Measurements from ENCODE around the gene HMCN2.
"Not testable (repeated sequence)": the region's sequence is repeated elsewhere in the genome, so short reads cannot be mapped to it uniquely, and the experiment has no call there.

HMCN2 gene

DNA sequence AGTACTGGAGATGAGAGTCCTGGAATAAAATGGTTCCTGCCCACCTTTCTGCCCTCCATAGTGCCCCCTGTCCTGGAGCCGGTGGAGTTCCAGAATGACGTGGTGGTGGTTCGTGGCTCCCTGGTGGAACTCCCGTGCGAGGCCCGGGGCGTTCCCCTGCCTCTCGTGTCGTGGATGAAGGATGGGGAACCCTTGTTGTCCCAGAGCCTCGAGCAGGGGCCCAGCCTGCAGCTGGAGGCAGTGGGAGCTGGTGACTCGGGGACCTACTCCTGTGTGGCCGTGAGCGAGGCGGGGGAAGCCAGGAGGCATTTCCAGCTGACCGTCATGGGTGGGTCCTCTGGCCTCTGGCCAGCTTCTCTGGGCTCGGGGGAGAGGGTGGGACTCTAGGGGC is 128.1 kb downstream of the HMCN2 start:
- H3K27me3 ChIP-seq (ENCODE audit: control insufficient read depth in 1 of 2, insufficient read depth in 2 of 2, low read length in 2 of 2), result no peaks in the 10 kb centered on the region
- no peaks in the 10 kb centered on the region for H3K9me3 ChIP-seq (ENCODE audit: low read length)
- H3K4me1 ChIP-seq (ENCODE audit: insufficient read depth, low read length), result no peaks in the 10 kb centered on the region
- H3K4me3 ChIP-seq (ENCODE audit: low read depth in 1 of 2, low read length in 2 of 2), result no peak overlapping the region
- no peak overlapping the region for H3K9ac ChIP-seq (ENCODE audit: low read length)
- peaks cover 59% of the 10 kb centered on the region for H3K36me3 ChIP-seq (ENCODE audit: insufficient read depth, low read length)
- no peak overlapping the region for H3K27ac ChIP-seq (ENCODE audit: low read depth, low read length)

DNA sequence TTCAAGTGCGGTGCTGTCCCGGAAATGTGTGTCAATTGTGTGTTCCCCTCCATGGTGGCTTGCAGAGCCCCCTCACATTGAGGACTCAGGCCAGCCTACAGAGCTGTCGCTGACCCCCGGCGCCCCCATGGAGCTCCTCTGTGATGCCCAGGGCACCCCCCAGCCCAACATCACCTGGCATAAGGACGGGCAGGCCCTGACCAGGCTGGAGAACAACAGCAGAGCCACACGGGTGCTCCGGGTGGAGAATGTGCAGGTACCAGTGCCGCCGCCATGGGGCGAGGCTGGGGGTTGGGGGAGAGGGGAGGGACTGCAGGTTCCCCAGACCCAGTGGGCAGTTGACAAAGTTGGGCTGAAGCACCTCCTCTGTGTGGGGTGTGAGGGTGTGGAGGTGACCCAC is 128.8 kb downstream of the HMCN2 start:
- Histone ChIP-seq H3K27me3 (ENCODE audit: control insufficient read depth in 1 of 2, insufficient read depth in 2 of 2, low read length in 2 of 2) (no peaks in the 10 kb centered on the region), H3K4me3 (ENCODE audit: low read depth in 1 of 2, low read length in 2 of 2) (no peak overlapping the region), H3K27ac (ENCODE audit: low read depth, low read length) (no peak overlapping the region), H3K36me3 (ENCODE audit: insufficient read depth, low read length) (peaks cover 53% of the 10 kb centered on the region), H3K9me3 (ENCODE audit: low read length) (no peaks in the 10 kb centered on the region), H3K9ac (ENCODE audit: low read length) (no peak overlapping the region), H3K4me1 (ENCODE audit: insufficient read depth, low read length) (no peaks in the 10 kb centered on the region)

DNA sequence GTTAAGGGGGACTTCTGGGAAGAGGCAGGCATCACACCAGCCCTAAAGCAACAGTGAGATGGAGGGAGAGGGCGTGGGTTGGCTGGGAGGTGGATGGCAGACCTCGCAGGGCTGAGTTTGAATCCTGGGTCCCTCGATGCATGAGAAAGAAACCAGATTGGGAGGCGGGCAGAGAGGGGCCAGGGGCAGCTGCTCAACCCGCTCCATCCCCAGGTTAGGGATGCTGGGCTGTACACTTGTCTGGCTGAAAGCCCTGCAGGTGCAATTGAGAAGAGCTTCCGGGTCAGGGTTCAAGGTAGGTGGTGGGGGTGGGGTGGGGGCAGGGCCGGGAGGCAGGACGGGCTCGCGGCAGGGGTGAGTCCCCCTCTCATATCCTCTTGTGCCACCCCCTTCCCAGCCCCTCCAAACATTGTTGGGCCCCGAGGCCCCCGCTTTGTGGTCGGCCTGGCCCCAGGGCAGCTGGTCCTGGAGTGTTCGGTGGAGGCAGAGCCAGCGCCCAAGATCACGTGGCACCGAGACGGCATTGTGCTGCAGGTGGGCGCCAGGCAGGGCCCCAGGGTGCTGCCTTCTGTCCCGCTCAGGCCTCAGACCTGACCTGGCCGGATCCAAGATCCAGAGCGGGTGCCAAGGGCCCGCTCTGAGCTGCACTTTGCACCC is 129.4 kb downstream of the HMCN2 start:
- no peaks in the 10 kb centered on the region for H3K9me3 ChIP-seq (ENCODE audit: low read length)
- H3K9ac ChIP-seq (ENCODE audit: low read length), result no peak overlapping the region
- H3K27ac ChIP-seq (ENCODE audit: low read depth, low read length), result no peak overlapping the region
- no peaks in the 10 kb centered on the region for H3K4me1 ChIP-seq (ENCODE audit: insufficient read depth, low read length)
- no peaks in the 10 kb centered on the region for H3K27me3 ChIP-seq (ENCODE audit: control insufficient read depth in 1 of 2, insufficient read depth in 2 of 2, low read length in 2 of 2)
- no peak overlapping the region for H3K4me3 ChIP-seq (ENCODE audit: low read depth in 1 of 2, low read length in 2 of 2)
- H3K36me3 ChIP-seq (ENCODE audit: insufficient read depth, low read length), result peaks cover 53% of the 10 kb centered on the region

DNA sequence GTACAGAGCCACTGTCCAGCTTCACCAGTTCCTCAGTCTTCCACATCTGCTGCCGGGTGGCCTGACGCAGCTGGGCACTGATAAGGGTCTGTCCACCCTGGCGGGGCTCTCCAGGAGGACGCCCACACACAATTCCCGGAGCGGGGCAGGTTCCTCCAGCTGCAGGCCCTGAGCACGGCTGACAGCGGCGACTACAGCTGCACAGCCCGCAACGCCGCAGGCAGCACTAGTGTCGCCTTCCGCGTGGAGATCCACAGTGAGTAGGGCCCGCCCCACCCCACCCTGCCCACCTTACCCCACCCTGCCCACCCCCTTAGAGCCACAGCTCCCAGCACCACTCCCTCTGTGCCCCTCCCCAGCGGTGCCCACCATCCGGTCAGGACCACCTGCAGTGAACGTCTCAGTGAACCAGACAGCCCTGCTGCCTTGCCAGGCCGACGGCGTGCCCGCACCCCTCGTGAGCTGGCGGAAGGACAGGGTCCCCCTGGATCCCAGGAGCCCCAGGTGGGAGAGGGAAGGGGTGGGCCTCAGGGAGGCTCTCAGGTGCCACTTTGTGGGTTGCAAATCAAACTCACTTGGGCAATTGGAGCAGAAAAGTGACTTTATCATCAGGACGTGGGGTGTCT is 130.4 kb downstream of the HMCN2 start:
- Histone ChIP-seq H3K4me1 (ENCODE audit: insufficient read depth, low read length) (no peaks in the 10 kb centered on the region), H3K27me3 (ENCODE audit: control insufficient read depth in 1 of 2, insufficient read depth in 2 of 2, low read length in 2 of 2) (no peaks in the 10 kb centered on the region), H3K27ac (ENCODE audit: low read depth, low read length) (no peak overlapping the region), H3K36me3 (ENCODE audit: insufficient read depth, low read length) (peaks cover 46% of the 10 kb centered on the region), H3K9ac (ENCODE audit: low read length) (no peak overlapping the region), H3K9me3 (ENCODE audit: low read length) (no peaks in the 10 kb centered on the region), H3K4me3 (ENCODE audit: low read depth in 1 of 2, low read length in 2 of 2) (no peak overlapping the region)

DNA sequence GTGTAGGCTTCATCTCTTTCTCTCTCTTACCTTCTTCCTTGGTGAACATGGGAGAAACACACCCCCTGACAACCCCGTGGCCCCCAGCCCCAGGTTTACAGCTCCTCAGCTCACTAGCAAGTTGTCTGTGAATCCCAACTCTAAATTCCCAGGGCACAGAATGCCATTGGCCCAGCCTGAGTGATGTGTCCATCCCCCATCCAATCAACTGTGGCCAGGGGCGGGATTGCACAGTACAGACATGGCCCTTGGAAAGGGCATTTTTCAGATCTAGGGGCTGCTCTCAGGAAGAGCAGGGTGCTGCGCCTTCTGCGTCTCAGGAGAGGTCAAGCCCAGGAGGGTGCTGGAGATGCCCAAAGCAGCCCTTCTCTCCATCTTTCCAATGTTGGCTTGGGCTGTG is 131.0 kb downstream of the HMCN2 start:
- H3K27me3 ChIP-seq (ENCODE audit: control insufficient read depth in 1 of 2, insufficient read depth in 2 of 2, low read length in 2 of 2), result no peaks in the 10 kb centered on the region
- H3K36me3 ChIP-seq (ENCODE audit: insufficient read depth, low read length), result peaks cover 43% of the 10 kb centered on the region
- H3K4me1 ChIP-seq (ENCODE audit: insufficient read depth, low read length), result no peaks in the 10 kb centered on the region
- no peak overlapping the region for H3K4me3 ChIP-seq (ENCODE audit: low read depth in 1 of 2, low read length in 2 of 2)
- H3K27ac ChIP-seq (ENCODE audit: low read depth, low read length), result no peak overlapping the region
- H3K9ac ChIP-seq (ENCODE audit: low read length), result no peak overlapping the region
- no peaks in the 10 kb centered on the region for H3K9me3 ChIP-seq (ENCODE audit: low read length)

DNA sequence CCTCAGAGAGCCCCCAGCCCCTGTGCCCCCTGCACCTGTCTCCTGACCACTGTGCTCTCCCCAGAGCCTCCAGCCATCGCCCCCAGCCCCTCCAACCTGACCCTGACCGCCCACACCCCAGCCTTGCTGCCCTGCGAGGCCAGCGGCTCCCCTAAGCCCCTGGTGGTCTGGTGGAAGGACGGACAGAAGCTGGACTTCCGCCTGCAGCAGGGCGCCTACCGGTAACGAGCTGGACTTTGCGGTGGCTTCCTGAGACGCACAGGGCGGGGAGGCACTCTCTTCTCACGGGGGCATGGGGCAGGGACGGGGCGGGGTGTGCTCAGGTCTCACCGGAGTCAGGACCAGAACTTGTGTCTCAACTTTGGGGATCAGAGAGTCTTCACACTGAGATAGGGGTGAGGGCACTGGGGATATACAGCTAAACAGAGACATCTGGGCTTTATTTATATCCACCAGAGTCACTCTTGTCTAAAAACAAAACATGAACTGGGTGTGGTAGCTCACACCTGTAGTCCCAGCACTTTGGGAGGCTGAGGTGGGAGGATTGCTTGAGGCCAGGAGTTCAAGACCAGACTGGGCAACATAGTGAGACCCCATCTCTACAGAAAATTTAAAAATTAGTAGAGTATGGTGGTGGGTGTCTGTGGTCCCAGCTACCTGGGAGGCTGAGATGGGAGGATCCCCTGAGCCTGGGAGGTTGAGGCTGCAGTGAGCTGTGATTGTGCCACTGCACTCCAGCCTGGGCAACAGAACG is 133.1 kb downstream of the HMCN2 start:
- Histone ChIP-seq H3K4me3 (ENCODE audit: low read depth in 1 of 2, low read length in 2 of 2) (no peak overlapping the region), H3K36me3 (ENCODE audit: insufficient read depth, low read length) (peaks cover 27% of the 10 kb centered on the region), H3K27me3 (ENCODE audit: control insufficient read depth in 1 of 2, insufficient read depth in 2 of 2, low read length in 2 of 2) (no peaks in the 10 kb centered on the region), H3K9me3 (ENCODE audit: low read length) (no peaks in the 10 kb centered on the region), H3K27ac (ENCODE audit: low read depth, low read length) (no peak overlapping the region), H3K9ac (ENCODE audit: low read length) (no peak overlapping the region), H3K4me1 (ENCODE audit: insufficient read depth, low read length) (no peaks in the 10 kb centered on the region)

DNA sequence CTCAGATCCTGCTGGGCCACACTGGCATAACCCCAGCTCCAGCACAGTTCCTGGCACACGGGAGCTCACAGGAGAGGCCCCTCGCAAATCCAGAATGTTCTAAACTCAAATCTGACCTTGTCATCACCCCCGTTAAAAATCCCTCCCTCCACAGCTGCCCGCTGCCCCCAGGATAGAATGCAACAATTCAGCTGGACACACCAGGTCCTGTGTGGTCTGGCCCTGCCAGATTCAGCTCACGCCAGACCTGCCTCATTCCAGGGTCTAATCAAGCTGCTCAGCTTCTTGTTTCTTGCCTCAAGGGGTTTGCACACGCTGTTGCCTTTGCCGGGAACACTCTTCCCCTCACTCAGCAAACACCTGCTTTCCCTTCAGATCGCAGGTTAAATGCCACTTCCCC is 134.2 kb downstream of the HMCN2 start:
- H3K9ac ChIP-seq (ENCODE audit: low read length), result no peak overlapping the region
- no peaks in the 10 kb centered on the region for H3K4me1 ChIP-seq (ENCODE audit: insufficient read depth, low read length)
- H3K9me3 ChIP-seq (ENCODE audit: low read length), result no peaks in the 10 kb centered on the region
- no peak overlapping the region for H3K27ac ChIP-seq (ENCODE audit: low read depth, low read length)
- H3K27me3 ChIP-seq (ENCODE audit: control insufficient read depth in 1 of 2, insufficient read depth in 2 of 2, low read length in 2 of 2), result no peaks in the 10 kb centered on the region
- peaks cover 28% of the 10 kb centered on the region for H3K36me3 ChIP-seq (ENCODE audit: insufficient read depth, low read length)
- H3K4me3 ChIP-seq (ENCODE audit: low read depth in 1 of 2, low read length in 2 of 2), result no peak overlapping the region

DNA sequence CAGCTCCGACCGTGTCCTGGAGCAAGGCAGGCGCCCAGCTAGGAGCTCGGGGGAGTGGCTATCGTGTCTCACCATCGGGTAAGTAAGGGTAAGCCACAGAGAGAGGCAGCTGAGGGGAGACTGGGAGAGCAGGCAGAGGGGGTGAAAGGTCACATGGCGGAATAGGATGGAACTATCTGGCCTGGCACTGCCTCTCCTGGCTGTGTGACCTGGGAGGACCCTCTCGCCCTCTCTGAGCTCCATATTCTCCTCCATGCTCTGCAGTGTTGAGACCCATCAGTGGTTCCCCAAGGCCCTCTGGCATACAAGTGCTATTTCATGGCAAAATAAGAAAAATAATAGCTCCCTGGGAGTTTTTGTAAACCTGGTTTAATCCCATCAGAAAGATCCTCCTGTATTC is 135.3 kb downstream of the HMCN2 start:
- Histone ChIP-seq H3K9ac (ENCODE audit: low read length) (no peak overlapping the region), H3K27me3 (ENCODE audit: control insufficient read depth in 1 of 2, insufficient read depth in 2 of 2, low read length in 2 of 2) (no peaks in the 10 kb centered on the region), H3K9me3 (ENCODE audit: low read length) (no peaks in the 10 kb centered on the region), H3K4me3 (ENCODE audit: low read depth in 1 of 2, low read length in 2 of 2) (no peak overlapping the region), H3K36me3 (ENCODE audit: insufficient read depth, low read length) (peaks cover 26% of the 10 kb centered on the region), H3K4me1 (ENCODE audit: insufficient read depth, low read length) (no peaks in the 10 kb centered on the region), H3K27ac (ENCODE audit: low read depth, low read length) (no peak overlapping the region)

DNA sequence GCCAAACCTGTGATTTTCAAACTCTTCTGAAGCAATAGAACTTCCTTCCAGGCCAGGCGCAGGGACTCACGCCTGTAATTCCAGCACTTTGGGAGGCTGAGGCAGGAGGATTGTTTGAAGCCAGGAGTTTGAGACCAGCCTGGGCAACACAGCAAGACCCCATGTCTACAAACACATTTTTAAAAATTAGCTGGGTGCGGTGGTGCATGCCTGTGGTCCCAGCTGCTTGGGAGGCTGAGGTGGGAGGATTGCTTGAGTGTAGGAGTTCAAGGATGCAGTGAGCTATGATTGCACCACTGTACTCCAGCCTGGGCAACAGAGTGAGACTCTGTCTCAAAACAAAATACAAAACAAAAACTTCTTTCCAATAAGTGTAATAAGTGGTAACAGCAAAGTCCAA is 136.2 kb downstream of the HMCN2 start:
- H3K36me3 ChIP-seq (ENCODE audit: insufficient read depth, low read length), result peaks cover 28% of the 10 kb centered on the region
- not testable (repeated sequence) for H3K9me3 ChIP-seq (ENCODE audit: low read length); H3K27me3 ChIP-seq (ENCODE audit: control insufficient read depth in 1 of 2, insufficient read depth in 2 of 2, low read length in 2 of 2); H3K9ac ChIP-seq (ENCODE audit: low read length); H3K4me1 ChIP-seq (ENCODE audit: insufficient read depth, low read length); H3K27ac ChIP-seq (ENCODE audit: low read depth, low read length); H3K4me3 ChIP-seq (ENCODE audit: low read depth in 1 of 2, low read length in 2 of 2)

DNA sequence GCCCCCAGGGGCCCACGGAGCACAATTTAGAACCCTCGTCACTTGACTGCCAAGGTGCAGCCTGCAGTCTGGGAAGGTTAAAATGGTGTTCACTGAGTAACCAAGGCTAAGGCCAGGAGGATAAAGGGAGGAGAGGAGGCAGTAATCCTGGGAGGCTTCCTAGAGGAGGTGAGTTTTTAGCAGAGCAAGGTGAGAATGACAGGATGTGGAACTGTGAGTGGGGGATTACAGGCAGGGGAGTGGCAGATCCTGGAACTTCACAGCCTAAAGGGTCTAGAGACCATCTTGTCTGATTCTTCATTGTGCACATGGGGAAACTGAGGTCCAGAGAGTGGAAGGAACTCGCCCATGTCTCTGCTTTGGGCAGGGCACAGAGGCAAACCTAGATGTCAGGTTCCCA is 136.7 kb downstream of the HMCN2 start:
- H3K27me3 ChIP-seq (ENCODE audit: control insufficient read depth in 1 of 2, insufficient read depth in 2 of 2, low read length in 2 of 2), result no peaks in the 10 kb centered on the region
- peaks cover 26% of the 10 kb centered on the region for H3K36me3 ChIP-seq (ENCODE audit: insufficient read depth, low read length)
- no peaks in the 10 kb centered on the region for H3K9me3 ChIP-seq (ENCODE audit: low read length)
- H3K4me3 ChIP-seq (ENCODE audit: low read depth in 1 of 2, low read length in 2 of 2), result no peak overlapping the region
- H3K9ac ChIP-seq (ENCODE audit: low read length), result no peak overlapping the region
- no peaks in the 10 kb centered on the region for H3K4me1 ChIP-seq (ENCODE audit: insufficient read depth, low read length)
- H3K27ac ChIP-seq (ENCODE audit: low read depth, low read length), result no peak overlapping the region

DNA sequence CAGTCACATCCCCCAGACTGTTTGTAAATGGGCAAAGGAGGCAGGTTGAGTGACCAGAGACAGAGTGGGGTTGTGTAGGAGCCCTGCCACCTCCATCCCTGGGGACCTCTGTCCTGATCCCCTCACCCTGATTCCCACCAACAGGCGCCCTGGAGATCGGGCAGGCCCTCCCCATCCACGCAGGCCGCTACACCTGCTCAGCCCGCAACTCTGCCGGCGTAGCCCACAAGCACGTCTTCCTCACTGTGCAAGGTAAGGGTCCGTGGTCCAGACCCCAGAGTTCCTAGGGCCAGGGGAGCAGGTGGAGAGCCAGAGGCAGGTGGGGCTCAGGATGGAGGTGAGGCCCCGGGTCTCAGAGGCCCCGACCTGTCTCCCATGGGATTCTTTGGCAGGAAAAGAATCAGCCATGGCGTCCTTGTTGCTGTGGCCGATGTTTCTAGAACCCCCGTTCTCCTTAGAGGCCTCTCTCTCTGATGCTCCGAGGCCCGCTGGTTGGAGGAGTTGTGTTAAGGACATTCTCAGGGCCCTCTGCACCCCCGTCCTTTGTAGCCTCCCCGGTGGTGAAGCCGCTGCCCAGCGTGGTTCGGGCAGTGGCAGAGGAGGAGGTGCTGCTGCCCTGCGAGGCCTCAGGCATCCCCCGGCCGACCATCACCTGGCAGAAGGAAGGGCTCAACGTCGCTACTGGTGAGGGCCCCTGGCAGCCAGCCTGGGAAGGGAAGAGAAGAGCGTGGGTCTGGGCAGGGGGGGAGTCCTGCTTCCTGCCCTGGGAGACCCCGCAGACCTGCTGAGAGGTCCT is 137.3 kb downstream of the HMCN2 start:
- no peak overlapping the region for H3K9ac ChIP-seq (ENCODE audit: low read length)
- H3K9me3 ChIP-seq (ENCODE audit: low read length), result no peaks in the 10 kb centered on the region
- no peak overlapping the region for H3K27ac ChIP-seq (ENCODE audit: low read depth, low read length)
- H3K4me3 ChIP-seq (ENCODE audit: low read depth in 1 of 2, low read length in 2 of 2), result no peak overlapping the region
- H3K36me3 ChIP-seq (ENCODE audit: insufficient read depth, low read length), result peaks cover 28% of the 10 kb centered on the region
- no peaks in the 10 kb centered on the region for H3K4me1 ChIP-seq (ENCODE audit: insufficient read depth, low read length)
- no peaks in the 10 kb centered on the region for H3K27me3 ChIP-seq (ENCODE audit: control insufficient read depth in 1 of 2, insufficient read depth in 2 of 2, low read length in 2 of 2)

Data from muscle layer of colon (tissue), 2 donors.